Ectodermal cell (in vitro differentiated cells): Measurements from ENCODE around the gene NGF.

Experiments
- H3K27ac ChIP-seq: 2 replicates; pipeline ENCODE4 v1.7.0; 2013; ENCODE audit warnings: mild to moderate bottlenecking, low read depth, low read length; ENCODE audit not compliant: insufficient read depth, poor library complexity, severe bottlenecking
- H3K27me3 ChIP-seq: 2 replicates; pipeline ENCODE4 v1.7.0; 2013; ENCODE audit warnings: mild to moderate bottlenecking, low read length; ENCODE audit not compliant: insufficient read depth, control insufficient read depth, poor library complexity, severe bottlenecking
- H3K36me3 ChIP-seq: one replicate; pipeline ENCODE4 v1.7.0; 2013; ENCODE audit warnings: low read length; ENCODE audit not compliant: control insufficient read depth, insufficient read depth
- H3K4me1 ChIP-seq: one replicate; pipeline ENCODE4 v1.7.0; 2013; ENCODE audit warnings: low read length; ENCODE audit not compliant: control insufficient read depth, insufficient read depth
- H3K4me3 ChIP-seq: 2 replicates; pipeline ENCODE4 v1.7.0; 2013; ENCODE audit warnings: low read depth, low read length, control low read depth; ENCODE audit not compliant: insufficient read depth
- H3K9me3 ChIP-seq: 2 replicates; pipeline ENCODE4 v1.7.0; 2013; ENCODE audit warnings: mild to moderate bottlenecking, low read length, moderate library complexity; ENCODE audit not compliant: control insufficient read depth
- WGBS, 2 experiments: methylation state at CpG; one replicate each; pipeline ENCODE4 v1.1.7; 2013; ENCODE audit warnings: missing lambda C conversion rate in 2 of 2; 5-methylcytosine and 5-hydroxymethylcytosine counted together

Gene NGF

DNA sequence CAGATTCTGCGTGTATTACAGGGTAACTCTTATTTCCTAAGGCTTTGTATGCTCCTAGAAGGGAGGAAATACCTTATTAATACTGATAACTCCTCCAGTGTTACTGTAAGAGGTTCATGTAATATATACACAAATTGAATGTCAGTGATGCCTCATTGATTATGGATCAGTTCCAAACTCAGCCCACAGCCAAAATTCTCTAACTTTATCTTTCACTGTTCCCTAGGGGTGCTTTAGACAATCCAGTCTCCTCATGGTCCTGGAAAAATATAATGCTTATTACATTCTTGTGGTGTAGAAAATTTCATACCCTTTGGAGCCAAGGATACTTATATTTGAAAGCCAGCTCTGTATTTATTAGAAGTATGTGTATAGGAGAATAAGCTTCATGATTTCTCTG, 73.0 kb downstream of the NGF start:
- no peaks in the 10 kb centered on the region for H3K4me1 ChIP-seq
- no peak overlapping the region for H3K27ac ChIP-seq
- H3K4me3 ChIP-seq, result no peak overlapping the region
- no peaks in the 10 kb centered on the region for H3K27me3 ChIP-seq
- no peaks in the 10 kb centered on the region for H3K9me3 ChIP-seq
- H3K36me3 ChIP-seq, result no peaks in the 10 kb centered on the region
- WGBS, 2 experiments, result 80 to 82% methylated on average over 1 of the region's 1 CpG

DNA sequence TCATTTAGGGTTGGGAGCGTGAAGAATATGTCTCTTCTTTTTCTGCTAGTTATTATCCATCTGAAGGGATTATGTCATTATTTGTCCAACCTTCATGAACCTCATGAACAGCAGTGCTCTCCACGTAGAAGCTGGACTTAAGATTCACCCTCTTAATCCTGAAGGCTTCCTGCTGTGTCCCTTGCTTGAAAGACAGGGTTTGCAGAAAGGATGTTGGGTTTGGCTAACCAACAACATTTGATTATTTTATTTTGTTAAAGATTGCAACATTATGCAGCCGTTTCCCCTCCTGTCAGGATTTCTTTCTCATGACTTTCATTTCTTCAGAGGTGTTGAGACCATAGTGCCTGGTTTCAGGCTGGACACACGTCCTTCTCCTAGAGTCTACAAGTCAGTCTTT, 75.2 kb downstream of the NGF start:
- H3K27me3 ChIP-seq, result no peaks in the 10 kb centered on the region
- H3K4me3 ChIP-seq, result no peak overlapping the region
- H3K9me3 ChIP-seq, result no peaks in the 10 kb centered on the region
- H3K36me3 ChIP-seq, result no peaks in the 10 kb centered on the region
- no peaks in the 10 kb centered on the region for H3K4me1 ChIP-seq
- H3K27ac ChIP-seq, result no peak overlapping the region
- 80 to 83% methylated on average over 4 of the region's 4 CpGs for WGBS, 2 experiments

DNA sequence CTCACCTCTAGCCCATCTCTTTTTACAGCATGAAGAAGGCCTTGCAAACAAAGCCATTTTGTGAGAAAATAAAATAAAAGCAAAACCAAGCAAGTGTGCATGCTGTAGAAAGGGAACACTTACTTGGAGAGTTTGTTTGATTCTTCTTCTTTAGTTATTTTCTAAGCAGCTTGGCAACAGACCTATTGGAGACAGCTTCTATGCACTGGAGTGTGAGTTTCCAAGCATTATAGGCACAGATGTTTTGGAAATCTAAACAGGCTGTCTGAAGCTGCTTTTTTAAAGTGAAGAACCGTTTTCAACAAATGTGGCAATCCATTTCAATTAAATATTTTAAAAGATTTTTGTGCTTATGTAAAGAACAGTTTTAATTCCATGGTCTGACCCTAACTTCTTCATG, 76.6 kb downstream of the NGF start:
- Histone ChIP-seq H3K27me3 (no peaks in the 10 kb centered on the region), H3K9me3 (no peaks in the 10 kb centered on the region), H3K36me3 (no peaks in the 10 kb centered on the region), H3K4me3 (no peak overlapping the region), H3K4me1 (no peaks in the 10 kb centered on the region), H3K27ac (no peak overlapping the region)
- 100% methylated on average over 1 of the region's 1 CpG for WGBS, 2 experiments

DNA sequence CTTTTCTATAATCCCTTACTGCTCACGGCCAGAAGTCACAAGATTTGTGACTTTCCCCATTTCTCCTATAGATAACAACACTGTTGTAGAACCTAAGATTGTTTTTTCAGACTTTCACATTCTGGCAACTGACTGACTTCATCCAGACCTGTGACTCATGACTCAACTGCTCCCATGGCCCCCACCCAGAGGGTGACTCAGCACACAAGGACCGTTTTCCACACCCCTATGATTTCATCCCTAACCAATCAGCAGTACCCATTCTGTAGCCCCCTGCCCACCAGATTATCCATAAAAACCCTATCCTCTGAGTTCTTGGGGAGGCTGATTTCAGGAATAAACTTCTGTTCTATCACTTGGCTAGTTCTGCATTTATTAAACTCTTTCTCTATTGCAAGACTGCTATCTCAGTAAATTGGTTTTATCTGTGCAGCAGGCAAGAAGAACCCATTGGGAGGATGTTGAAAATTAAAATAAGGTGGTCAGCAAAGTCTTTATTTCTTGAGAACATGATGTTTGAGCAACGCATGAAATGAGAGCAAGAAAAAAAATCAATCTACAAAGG, 79.7 kb downstream of the NGF start:
- 63 to 64% methylated on average over 3 of the region's 3 CpGs for WGBS, 2 experiments
- Histone ChIP-seq H3K27me3 (no peaks in the 10 kb centered on the region), H3K36me3 (no peaks in the 10 kb centered on the region), H3K4me3 (no peak overlapping the region), H3K4me1 (no peaks in the 10 kb centered on the region), H3K9me3 (no peaks in the 10 kb centered on the region), H3K27ac (no peak overlapping the region)

DNA sequence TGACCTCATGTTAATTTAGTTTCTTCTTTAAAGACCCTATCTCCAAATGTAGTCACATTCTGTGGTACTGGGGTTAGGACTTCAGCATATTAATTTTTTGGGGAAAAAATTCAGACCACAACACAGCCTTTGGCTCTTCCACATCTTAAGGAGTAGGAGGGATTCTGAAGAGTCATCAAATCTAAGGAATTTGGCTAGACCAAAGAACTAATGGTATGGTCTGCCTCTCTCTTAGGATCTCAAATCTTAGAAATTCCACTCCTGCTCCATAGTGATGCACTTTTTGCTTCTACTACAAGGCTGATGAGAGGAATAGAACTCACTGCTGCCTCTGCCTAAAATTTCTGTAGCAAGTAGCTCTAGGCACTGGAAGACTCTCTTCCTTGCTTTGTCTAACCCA, 80.5 kb downstream of the NGF start:
- H3K9me3 ChIP-seq, result no peaks in the 10 kb centered on the region
- no peak overlapping the region for H3K4me3 ChIP-seq
- H3K4me1 ChIP-seq, result no peaks in the 10 kb centered on the region
- no peaks in the 10 kb centered on the region for H3K27me3 ChIP-seq
- H3K36me3 ChIP-seq, result no peaks in the 10 kb centered on the region
- H3K27ac ChIP-seq, result no peak overlapping the region

DNA sequence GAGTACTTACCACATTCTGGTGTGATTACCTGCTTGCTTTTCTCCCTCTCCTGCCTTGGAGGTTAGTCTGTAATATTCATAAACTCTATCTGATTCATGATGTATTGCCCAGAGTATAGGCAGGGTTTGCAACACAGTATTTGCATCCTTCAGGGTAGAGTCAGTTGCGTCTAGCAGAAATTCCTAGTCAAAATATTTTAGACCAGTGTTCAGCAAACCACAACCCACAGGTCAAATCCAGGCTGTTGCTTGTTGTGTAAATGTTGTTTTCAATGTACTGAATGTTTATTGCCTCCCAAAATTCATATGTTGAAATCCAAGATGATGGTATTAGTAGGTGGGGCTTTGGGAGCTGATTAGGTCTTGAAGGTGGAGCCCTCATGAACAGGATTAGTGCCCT, 82.9 kb downstream of the NGF start:
- WGBS, 2 experiments, result 90 to 95% methylated on average over 1 of the region's 1 CpG
- no peak overlapping the region for H3K4me3 ChIP-seq
- H3K9me3 ChIP-seq, result no peaks in the 10 kb centered on the region
- no peaks in the 10 kb centered on the region for H3K27me3 ChIP-seq
- no peaks in the 10 kb centered on the region for H3K4me1 ChIP-seq
- H3K27ac ChIP-seq, result no peak overlapping the region
- H3K36me3 ChIP-seq, result no peaks in the 10 kb centered on the region

DNA sequence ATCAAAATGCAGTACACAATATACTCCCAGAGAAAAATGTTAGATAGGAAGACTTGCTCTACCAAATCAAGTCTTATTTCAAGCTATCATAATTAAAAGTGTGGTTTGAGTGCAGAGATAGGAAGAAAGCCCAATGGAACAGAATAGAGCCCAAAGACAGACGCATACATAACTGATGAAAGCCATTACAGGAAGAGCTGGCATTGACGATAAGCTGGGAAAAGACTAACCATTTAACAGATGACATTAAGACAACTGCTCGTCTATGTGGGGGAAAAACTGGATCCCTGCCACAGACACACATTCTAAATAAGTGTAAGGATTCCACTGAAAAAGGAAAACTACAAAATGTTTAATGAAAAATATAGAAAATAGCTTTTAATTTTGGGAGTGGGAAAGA, 85.5 kb downstream of the NGF start:
- no peaks in the 10 kb centered on the region for H3K36me3 ChIP-seq
- H3K9me3 ChIP-seq, result no peaks in the 10 kb centered on the region
- no peaks in the 10 kb centered on the region for H3K27me3 ChIP-seq
- no peak overlapping the region for H3K27ac ChIP-seq
- no peaks in the 10 kb centered on the region for H3K4me1 ChIP-seq
- H3K4me3 ChIP-seq, result no peak overlapping the region
- whole genome bisulfite sequencing, 2 experiments, result 90 to 93% methylated on average over 2 to 3 of the region's 3 CpGs

DNA sequence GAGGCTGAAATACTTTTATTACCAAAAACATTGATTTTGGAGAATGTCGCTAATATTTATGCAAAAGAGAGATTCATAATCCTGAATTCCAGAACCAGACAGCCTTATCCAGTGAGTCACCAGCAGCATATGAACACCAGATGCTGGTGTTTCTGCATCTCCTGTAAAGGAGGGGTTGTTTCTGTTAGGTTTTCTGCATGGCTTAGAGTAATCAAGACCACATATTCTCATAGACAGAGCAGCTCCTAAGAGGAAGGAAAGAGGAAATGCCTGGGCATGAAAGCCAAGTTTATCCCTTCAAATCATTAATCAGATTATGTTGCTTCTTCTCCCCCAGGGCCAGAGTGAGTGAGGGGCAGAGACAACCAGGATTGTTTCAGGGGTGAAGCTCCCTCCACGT, 86.2 kb downstream of the NGF start:
- Histone ChIP-seq H3K27ac (no peak overlapping the region), H3K27me3 (no peaks in the 10 kb centered on the region), H3K4me1 (no peaks in the 10 kb centered on the region), H3K4me3 (no peak overlapping the region), H3K36me3 (no peaks in the 10 kb centered on the region), H3K9me3 (no peaks in the 10 kb centered on the region)
- 78 to 80% methylated on average over 1 of the region's 2 CpGs for WGBS, 2 experiments

DNA sequence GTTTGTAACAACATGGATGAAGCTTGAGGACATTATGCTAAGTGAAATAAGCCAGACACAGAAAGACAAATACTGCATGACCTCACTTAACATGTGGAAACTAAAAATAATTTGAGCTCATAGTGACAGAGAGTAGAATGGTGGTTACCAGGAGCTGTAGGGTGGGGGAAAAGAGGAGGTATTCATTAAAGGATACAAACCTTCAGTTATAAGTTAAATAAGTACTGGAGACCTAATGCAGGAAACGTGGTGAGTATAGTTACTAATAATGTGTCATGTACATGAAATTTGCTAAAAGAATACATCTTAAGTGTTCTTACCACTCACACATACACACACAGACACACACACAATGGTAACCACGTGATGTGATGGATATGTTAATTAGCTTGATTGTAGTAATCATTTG, 86.7 kb downstream of the NGF start:
- no peak overlapping the region for H3K27ac ChIP-seq
- no CpG with 5 or more reads among the region's 2 CpGs for WGBS, 2 experiments
- H3K9me3 ChIP-seq, result no peaks in the 10 kb centered on the region
- no peak overlapping the region for H3K4me3 ChIP-seq
- no peaks in the 10 kb centered on the region for H3K4me1 ChIP-seq
- H3K36me3 ChIP-seq, result no peaks in the 10 kb centered on the region
- H3K27me3 ChIP-seq, result no peaks in the 10 kb centered on the region

DNA sequence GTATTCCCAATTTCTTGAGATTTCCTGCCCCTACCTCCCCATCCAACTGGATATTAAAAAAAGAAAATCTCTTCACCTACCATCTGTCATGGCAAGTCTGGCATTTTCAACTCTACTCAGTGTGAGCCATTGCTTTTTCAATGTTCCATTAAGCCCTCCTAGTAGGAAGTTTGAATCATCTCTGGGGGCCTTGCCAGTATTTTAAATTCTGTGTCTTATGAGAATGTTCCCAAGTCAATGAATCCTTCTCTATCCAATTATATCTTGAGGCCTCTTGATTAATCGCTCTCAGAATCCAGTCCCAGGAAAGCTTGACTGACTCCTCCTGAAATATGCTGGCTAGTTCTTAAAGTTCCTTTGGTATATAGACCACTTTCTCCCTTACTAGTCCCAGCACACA, 91.5 kb downstream of the NGF start:
- H3K27me3 ChIP-seq, result no peaks in the 10 kb centered on the region
- WGBS, 2 experiments, result 96 to 100% methylated on average over 1 of the region's 1 CpG
- H3K4me3 ChIP-seq, result no peak overlapping the region
- H3K9me3 ChIP-seq, result no peaks in the 10 kb centered on the region
- H3K27ac ChIP-seq, result no peak overlapping the region
- H3K4me1 ChIP-seq, result no peaks in the 10 kb centered on the region
- no peaks in the 10 kb centered on the region for H3K36me3 ChIP-seq

DNA sequence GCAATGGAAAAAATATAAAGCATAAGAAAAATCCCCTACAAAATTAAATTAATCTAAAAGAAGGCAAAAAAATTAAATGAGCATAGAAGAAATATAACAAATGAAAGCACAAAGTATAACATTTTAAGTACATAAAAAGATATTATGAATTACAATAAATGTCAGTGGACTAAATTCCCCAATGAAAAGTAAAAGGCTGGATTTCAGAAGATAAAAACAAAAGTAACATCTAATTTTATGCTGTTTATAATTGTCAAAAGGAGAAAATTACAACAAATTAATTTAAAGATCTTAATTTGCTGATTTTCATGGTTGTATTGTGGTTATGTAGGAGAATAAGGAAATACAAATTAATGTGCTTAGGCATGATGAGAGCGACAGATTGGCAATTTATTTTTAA, 92.8 kb downstream of the NGF start:
- H3K36me3 ChIP-seq, result no peaks in the 10 kb centered on the region
- H3K27ac ChIP-seq, result no peak overlapping the region
- H3K4me3 ChIP-seq, result no peak overlapping the region
- H3K27me3 ChIP-seq, result no peaks in the 10 kb centered on the region
- H3K9me3 ChIP-seq, result no peaks in the 10 kb centered on the region
- WGBS, 2 experiments, result 75 to 83% methylated on average over 1 of the region's 1 CpG
- H3K4me1 ChIP-seq, result no peaks in the 10 kb centered on the region
